Measurements from ENCODE around the gene TOM1. TPM values are rescaled to one million over a fixed set of nuclear protein-coding genes. Genes with fewer than 3 reads are reported as not detected.

The TOM1 gene
- total RNA-seq, 1 donor from 2014 or later = 29.6 TPM

DNA sequence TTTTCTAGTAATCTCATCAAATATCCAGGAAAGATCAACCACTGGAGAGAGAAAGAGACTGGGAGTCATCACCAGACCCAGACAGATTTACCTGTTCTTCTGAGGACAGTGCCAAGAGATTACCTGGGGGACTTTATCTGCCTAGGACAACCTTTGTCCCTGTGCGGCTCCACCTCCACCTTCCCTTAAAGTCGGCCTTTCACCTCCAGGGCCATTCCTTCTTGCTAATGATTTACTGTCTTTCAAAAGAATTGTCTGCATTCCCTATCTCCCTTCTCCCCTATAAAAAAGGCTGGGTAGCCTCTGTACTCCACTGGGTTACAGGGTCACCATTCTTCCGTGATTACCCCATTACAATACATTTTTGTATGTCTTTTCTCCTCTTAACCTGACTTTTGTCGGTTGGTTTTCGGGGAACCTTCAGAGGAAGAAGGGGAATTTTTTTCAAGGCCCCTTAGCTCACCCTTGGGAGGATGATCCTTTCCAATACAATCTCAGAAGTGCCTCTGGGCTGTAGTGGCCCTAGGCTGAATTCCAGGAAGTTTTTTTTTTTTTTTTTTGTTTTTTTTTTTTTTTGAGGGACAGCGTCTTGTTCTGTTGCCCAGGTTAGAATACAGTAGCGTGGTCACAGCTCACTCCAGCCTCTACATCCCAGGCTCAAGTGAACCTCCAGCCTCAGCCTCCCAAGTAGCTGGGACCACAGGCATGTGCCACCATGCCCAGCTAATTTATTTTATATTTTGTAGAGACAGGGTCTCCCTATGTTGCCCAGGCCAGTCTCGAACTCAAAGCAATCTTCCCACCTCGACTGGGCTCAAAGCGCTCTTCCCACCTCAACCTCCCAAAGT lies 79.7 kb downstream of the TOM1 start:
- H3K9me3 ChIP-seq (ENCODE audit: insufficient read depth, low read depth, low read length) = no peaks in the 10 kb centered on the region
- no peak overlapping the region for H3K4me3 ChIP-seq (ENCODE audit: insufficient read depth, low read depth, low read length)
- no peak overlapping the region for H3K9ac ChIP-seq (ENCODE audit: low read length)
- no peaks in the 10 kb centered on the region for H4K20me1 ChIP-seq (ENCODE audit: insufficient read depth, low read length)
- H3K4me1 ChIP-seq (ENCODE audit: insufficient read depth, low read length) = peaks cover 28% of the 10 kb centered on the region
- Mint-ChIP-seq H3K9me3 (ENCODE audit: unreplicated experiment) (no peaks in the 10 kb centered on the region), H3K4me3 (ENCODE audit: unreplicated experiment) (no peak overlapping the region), H3K4me1 (ENCODE audit: low read depth, unreplicated experiment) (peaks cover 24% of the 10 kb centered on the region), H3K27ac (ENCODE audit: unreplicated experiment) (peak overlapping the region; percentile 53), H3K27me3 (ENCODE audit: low read depth, unreplicated experiment) (no peaks in the 10 kb centered on the region), H3K36me3 (ENCODE audit: low read depth, unreplicated experiment) (peaks cover 6% of the 10 kb centered on the region)
- no peak overlapping the region for H3K4me2 ChIP-seq (ENCODE audit: low read length)
- DNase-seq (ENCODE audit: low read depth) (no peak), FAIRE-seq (no peak)
- no peaks in the 10 kb centered on the region for H3K27me3 ChIP-seq (ENCODE audit: insufficient read depth, low read length)
- H2AFZ ChIP-seq (ENCODE audit: low read depth, low read length) = no peak overlapping the region
- TF ChIP-seq EZH2 (IDR thresholded peaks at IDR 0.05; ENCODE audit: insufficient read depth, low read length) = no peak
- TF ChIP-seq, protein P1, sequence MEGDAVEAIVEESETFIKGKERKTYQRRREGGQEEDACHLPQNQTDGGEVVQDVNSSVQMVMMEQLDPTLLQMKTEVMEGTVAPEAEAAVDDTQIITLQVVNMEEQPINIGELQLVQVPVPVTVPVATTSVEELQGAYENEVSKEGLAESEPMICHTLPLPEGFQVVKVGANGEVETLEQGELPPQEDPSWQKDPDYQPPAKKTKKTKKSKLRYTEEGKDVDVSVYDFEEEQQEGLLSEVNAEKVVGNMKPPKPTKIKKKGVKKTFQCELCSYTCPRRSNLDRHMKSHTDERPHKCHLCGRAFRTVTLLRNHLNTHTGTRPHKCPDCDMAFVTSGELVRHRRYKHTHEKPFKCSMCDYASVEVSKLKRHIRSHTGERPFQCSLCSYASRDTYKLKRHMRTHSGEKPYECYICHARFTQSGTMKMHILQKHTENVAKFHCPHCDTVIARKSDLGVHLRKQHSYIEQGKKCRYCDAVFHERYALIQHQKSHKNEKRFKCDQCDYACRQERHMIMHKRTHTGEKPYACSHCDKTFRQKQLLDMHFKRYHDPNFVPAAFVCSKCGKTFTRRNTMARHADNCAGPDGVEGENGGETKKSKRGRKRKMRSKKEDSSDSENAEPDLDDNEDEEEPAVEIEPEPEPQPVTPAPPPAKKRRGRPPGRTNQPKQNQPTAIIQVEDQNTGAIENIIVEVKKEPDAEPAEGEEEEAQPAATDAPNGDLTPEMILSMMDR (IDR thresholded peaks at IDR 0.05; ENCODE audit: insufficient read depth, low read depth, low read length) = no peak
- no peak overlapping the region for H3K27ac ChIP-seq (ENCODE audit: low read depth, low read length)
- H3K79me2 ChIP-seq (ENCODE audit: insufficient read depth, low read length) = no peaks in the 10 kb centered on the region
- H3K36me3 ChIP-seq (ENCODE audit: insufficient read depth, low read length) = no peaks in the 10 kb centered on the region

DNA sequence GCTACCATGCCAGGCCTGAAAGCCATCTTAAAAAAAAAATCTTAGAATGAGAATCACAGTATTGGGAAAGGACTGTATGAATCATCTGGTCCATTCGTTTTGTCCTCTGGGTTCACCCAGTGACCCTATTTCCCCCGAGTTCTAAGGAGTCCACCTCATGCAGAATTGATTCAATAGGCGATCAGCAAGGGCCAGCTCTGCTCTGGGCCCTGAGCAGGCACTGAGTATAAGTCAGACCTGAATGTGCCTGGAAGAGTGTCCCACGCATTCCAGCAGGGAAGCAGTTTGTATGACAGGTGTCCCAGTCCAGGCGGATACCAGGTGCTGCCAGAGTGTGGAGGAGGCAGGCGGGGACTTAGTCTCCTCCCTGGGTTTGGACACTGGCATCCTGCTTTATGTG lies 80.3 kb downstream of the TOM1 start:
- no peaks in the 10 kb centered on the region for H3K9me3 Mint-ChIP-seq (ENCODE audit: unreplicated experiment)
- peaks cover 6% of the 10 kb centered on the region for H3K36me3 Mint-ChIP-seq (ENCODE audit: low read depth, unreplicated experiment)
- no peaks in the 10 kb centered on the region for H3K27me3 ChIP-seq (ENCODE audit: insufficient read depth, low read length)
- H3K9me3 ChIP-seq (ENCODE audit: insufficient read depth, low read depth, low read length) = no peaks in the 10 kb centered on the region
- H3K4me2 ChIP-seq (ENCODE audit: low read length) = no peak overlapping the region
- no peaks in the 10 kb centered on the region for H3K27me3 Mint-ChIP-seq (ENCODE audit: low read depth, unreplicated experiment)
- H3K27ac Mint-ChIP-seq (ENCODE audit: unreplicated experiment) = no peak overlapping the region
- TF ChIP-seq, protein P1 (IDR thresholded peaks at IDR 0.05; ENCODE audit: insufficient read depth, low read depth, low read length) = no peak
- no peak for TF ChIP-seq EZH2 (IDR thresholded peaks at IDR 0.05; ENCODE audit: insufficient read depth, low read length)
- H3K4me3 ChIP-seq (ENCODE audit: insufficient read depth, low read depth, low read length) = no peak overlapping the region
- H2AFZ ChIP-seq (ENCODE audit: low read depth, low read length) = no peak overlapping the region
- FAIRE-seq = no peak
- H3K4me1 Mint-ChIP-seq (ENCODE audit: low read depth, unreplicated experiment) = peaks cover 24% of the 10 kb centered on the region
- no peaks in the 10 kb centered on the region for H3K79me2 ChIP-seq (ENCODE audit: insufficient read depth, low read length)
- no peak overlapping the region for H3K9ac ChIP-seq (ENCODE audit: low read length)
- no peak for DNase-seq (ENCODE audit: low read depth)
- H3K4me3 Mint-ChIP-seq (ENCODE audit: unreplicated experiment) = peak overlapping the region; percentile 76
- no peak overlapping the region for H3K27ac ChIP-seq (ENCODE audit: low read depth, low read length)
- peaks cover 27% of the 10 kb centered on the region for H3K4me1 ChIP-seq (ENCODE audit: insufficient read depth, low read length)
- no peaks in the 10 kb centered on the region for H3K36me3 ChIP-seq (ENCODE audit: insufficient read depth, low read length)
- H4K20me1 ChIP-seq (ENCODE audit: insufficient read depth, low read length) = no peaks in the 10 kb centered on the region
